Dendritic cell treated with granulocyte-macrophage colony-stimulating factor and Interleukin-4, amounts not matched to agents 40 ng/mL and 50 ng/mL, for 4 days (primary cell): ENCODE measurements around the gene ITPKB.

Source experiments
- H3K27ac Mint-ChIP-seq: one replicate; pipeline ENCODE4 v1.8.0; 2022; ENCODE audit warnings: mild to moderate bottlenecking, mixed read lengths
- H3K27me3 Mint-ChIP-seq: one replicate; pipeline ENCODE4 v1.8.0; 2022; ENCODE audit warnings: mild to moderate bottlenecking, mixed read lengths
- H3K36me3 Mint-ChIP-seq: one replicate; pipeline ENCODE4 v1.8.0; 2022; ENCODE audit warnings: low read depth, mixed read lengths
- H3K4me1 Mint-ChIP-seq: one replicate; pipeline ENCODE4 v1.8.0; 2022; ENCODE audit warnings: low read depth, mixed read lengths
- H3K4me3 Mint-ChIP-seq: one replicate; pipeline ENCODE4 v1.8.0; 2022; ENCODE audit warnings: mild to moderate bottlenecking, moderate library complexity, mixed read lengths
- H3K9me3 Mint-ChIP-seq: one replicate; pipeline ENCODE4 v1.8.0; 2022; ENCODE audit warnings: mixed read lengths
- intact Hi-C: fragments of 100-400 bp; cut with micrococcal nuclease; formaldehyde crosslinking; loops from one replicate; pipeline ENCODE4 v1.15.0; 2022

ITPKB gene

DNA sequence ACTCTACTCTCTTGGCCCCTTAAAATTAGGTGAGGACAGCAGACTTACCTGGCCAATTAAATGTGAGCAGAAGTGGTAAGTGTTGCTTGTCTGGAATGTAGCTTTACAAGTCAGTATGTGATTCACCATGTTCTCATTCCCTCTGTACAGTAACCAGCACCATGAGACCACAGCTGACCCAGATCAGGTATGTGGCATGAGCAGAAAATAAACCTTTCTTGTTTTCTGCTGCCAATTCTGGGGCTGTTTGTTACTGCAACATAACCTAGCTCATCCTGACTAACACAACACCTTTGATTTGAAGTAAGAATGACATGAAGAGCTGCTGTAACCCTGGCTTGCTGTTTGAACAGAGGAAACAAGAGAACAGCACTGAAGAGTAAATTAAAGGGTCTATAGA, 24.9 kb downstream of the ITPKB start:
- peaks cover 21% of the 10 kb centered on the region for H3K36me3 Mint-ChIP-seq
- peak overlapping the region; percentile 35 for H3K27ac Mint-ChIP-seq
- no peaks in the 10 kb centered on the region for H3K27me3 Mint-ChIP-seq
- intact Hi-C loops: no loop called here
- H3K4me1 Mint-ChIP-seq: peaks cover 61% of the 10 kb centered on the region
- H3K4me3 Mint-ChIP-seq: no peak overlapping the region
- peaks cover 7% of the 10 kb centered on the region for H3K9me3 Mint-ChIP-seq

- Mint-ChIP-seq H3K4me1 (peaks cover 68% of the 10 kb centered on the region), H3K36me3 (peaks cover 27% of the 10 kb centered on the region), H3K27ac (no peak overlapping the region), H3K9me3 (peaks cover 7% of the 10 kb centered on the region), H3K27me3 (no peaks in the 10 kb centered on the region), H3K4me3 (no peak overlapping the region)
- intact Hi-C loops: no loop called here
Observed at GRCh38 chr1:226712742-226713419, 26.2 kb downstream of the ITPKB start.

DNA sequence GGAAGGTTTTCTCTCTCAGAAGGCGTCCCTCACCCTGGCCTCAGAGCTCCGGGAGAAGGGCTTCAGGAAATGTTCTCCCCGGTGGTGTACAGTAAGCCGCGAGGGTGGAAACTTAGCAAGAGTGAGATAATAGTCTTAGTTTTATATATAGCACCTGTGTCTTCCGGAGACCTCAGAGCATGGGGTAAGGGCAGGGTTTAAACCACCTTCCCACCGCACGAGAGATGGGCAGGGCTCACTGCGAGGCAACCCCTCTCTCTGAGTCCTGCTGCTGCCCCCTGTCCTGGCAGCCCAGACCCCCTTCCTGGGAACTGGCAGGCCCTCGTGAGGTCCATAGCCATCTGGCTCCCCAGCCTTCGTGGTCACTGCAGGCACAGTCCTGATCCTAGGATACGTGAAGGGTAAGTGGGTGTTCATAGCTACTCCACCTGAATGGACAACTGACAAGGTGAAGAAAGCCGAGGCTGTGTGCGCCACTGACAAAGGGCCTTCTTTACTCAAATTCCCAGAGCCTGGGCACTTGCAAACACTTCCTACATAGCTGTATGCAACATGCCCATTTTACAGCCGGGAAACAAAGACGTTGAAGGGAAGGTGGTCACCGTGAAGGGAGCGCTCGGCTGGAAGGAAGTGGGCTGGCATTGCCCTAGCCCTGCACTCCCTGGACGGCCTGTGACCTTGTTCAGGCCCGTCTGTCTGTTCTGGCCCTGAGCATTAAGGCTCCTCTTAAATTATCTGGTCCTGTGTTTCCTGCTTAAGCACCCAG, 26.9 kb downstream of the ITPKB start:
- intact Hi-C loops: no loop called here
- H3K27ac Mint-ChIP-seq: no peak overlapping the region
- H3K4me1 Mint-ChIP-seq: peaks cover 61% of the 10 kb centered on the region
- peaks cover 33% of the 10 kb centered on the region for H3K36me3 Mint-ChIP-seq
- H3K9me3 Mint-ChIP-seq: peaks cover 7% of the 10 kb centered on the region
- H3K4me3 Mint-ChIP-seq: no peak overlapping the region
- no peaks in the 10 kb centered on the region for H3K27me3 Mint-ChIP-seq

DNA sequence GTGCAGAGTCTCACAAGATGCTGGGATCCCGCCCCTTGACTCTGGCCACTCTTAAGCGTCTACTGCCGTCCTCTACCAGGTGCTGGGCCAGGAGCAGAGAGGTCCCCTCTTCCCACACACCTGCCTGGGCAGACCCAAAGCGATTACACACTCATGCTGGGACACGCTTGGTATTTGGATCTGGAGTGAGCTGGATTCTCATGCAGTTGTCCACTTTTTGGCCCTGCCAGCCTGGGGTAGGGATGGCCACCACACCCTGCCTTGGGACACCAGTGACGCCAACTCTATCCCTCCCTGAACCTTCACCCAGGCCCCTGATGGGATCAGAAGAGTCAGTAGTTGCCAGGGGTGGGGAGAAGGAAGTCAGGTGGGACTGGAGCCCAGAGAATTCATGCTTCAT, 28.6 kb downstream of the ITPKB start:
- Mint-ChIP-seq H3K36me3 (peaks cover 40% of the 10 kb centered on the region), H3K9me3 (peaks cover 7% of the 10 kb centered on the region), H3K4me3 (no peak overlapping the region), H3K4me1 (peaks cover 54% of the 10 kb centered on the region), H3K27me3 (no peaks in the 10 kb centered on the region), H3K27ac (no peak overlapping the region)
- intact Hi-C loops: no loop called here

DNA sequence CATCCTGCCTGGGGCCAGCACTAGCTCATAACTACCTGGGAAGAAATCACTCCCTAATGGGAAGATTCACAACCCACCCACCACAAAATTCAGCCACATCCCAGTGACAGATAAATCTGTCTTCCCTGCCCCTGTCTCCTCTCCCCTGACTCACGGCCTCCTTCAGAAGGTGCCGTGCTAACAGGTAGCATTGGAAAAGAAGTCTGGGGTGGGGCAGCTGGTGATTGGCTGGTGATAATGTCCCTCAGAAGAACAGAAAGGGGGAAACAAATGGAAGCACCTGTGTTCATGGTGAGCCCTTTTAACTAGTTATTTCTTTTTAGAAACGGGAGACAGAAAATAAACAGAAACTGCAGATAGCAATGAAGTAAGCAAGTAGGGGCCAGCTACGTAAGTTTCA, 29.1 kb downstream of the ITPKB start:
- no peak overlapping the region for H3K4me3 Mint-ChIP-seq
- peaks cover 45% of the 10 kb centered on the region for H3K36me3 Mint-ChIP-seq
- intact Hi-C loops: no loop called here

DNA sequence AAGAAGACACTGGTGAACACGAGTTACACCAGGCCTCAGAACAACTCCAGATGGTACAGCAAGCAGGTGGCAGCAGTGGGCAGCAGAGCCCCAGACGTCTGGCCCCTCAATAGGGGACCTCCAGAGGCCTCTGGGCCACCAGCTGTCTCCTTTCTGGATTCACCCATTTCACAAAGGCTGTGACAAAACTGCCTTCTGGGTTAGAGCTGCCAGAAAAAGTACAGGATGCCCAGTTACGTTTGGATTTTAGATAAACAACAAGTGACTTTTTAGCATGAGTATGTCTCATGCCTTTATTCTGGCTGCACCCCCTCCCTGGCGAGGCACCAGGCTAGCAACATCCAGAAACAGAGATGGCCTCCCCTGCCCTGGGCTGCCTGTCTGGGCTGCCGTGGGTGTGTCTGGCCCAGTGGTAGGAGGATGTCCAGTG, 30.1 kb downstream of the ITPKB start:
- no peak overlapping the region for H3K4me3 Mint-ChIP-seq
- no peaks in the 10 kb centered on the region for H3K27me3 Mint-ChIP-seq
- intact Hi-C loops: no loop called here
- H3K27ac Mint-ChIP-seq: peak overlapping the region; percentile 62
- peaks cover 54% of the 10 kb centered on the region for H3K4me1 Mint-ChIP-seq
- H3K9me3 Mint-ChIP-seq: no peaks in the 10 kb centered on the region
- peaks cover 37% of the 10 kb centered on the region for H3K36me3 Mint-ChIP-seq

More for the DNA sequence above, 29.1 kb downstream of the ITPKB start:
- H3K27ac Mint-ChIP-seq: peak overlapping the region; percentile 62
- H3K4me1 Mint-ChIP-seq: peaks cover 54% of the 10 kb centered on the region
- H3K27me3 Mint-ChIP-seq: no peaks in the 10 kb centered on the region
- peaks cover 7% of the 10 kb centered on the region for H3K9me3 Mint-ChIP-seq

DNA sequence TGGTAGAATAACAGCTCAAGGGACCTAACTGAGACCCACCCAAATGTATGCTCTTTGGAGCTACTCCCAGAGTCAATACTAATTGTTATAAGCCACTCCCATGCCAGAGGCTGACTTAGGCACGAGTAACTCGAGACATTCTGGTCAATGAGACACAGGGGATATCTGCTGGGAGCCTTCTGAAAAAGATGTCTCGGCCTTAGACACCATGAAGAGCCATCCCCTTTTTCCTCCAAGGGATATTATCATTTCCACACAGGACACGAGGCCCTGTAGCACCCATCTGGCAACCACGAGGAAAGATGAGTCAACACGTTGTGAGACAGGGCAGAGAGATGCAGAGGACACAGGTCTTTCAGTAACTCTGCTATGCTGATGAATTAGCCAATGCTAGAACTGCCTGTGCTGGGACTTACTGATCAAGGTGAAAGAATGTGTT, 30.7 kb downstream of the ITPKB start:
- intact Hi-C loops: no loop called here
- no peak overlapping the region for H3K4me3 Mint-ChIP-seq
- no peaks in the 10 kb centered on the region for H3K27me3 Mint-ChIP-seq
- H3K9me3 Mint-ChIP-seq: no peaks in the 10 kb centered on the region
- H3K27ac Mint-ChIP-seq: peak overlapping the region; percentile 54
- peaks cover 50% of the 10 kb centered on the region for H3K4me1 Mint-ChIP-seq
- H3K36me3 Mint-ChIP-seq: peaks cover 31% of the 10 kb centered on the region

DNA sequence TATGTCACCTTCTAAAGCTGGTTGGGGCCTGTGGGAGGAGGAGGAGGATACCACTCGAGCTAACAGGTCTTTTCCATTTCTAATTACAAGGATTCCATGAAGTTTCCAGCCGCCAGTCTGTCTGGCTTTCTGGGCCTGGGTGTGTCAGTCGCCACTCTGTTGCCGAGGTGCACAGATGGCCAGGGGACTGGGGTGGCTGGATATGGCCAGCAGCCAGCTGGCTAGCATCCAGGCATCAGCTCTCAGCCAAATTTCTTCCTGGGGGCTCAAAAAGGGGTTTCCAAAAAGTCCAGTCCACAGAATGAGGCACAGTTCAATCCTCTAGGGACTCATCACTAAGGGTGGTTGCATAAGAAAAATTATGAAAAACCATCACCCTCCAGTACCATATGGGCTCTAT, 32.4 kb downstream of the ITPKB start:
- H3K27ac Mint-ChIP-seq: no peak overlapping the region
- H3K27me3 Mint-ChIP-seq: no peaks in the 10 kb centered on the region
- intact Hi-C loops: no loop called here
- H3K4me3 Mint-ChIP-seq: no peak overlapping the region
- H3K36me3 Mint-ChIP-seq: peaks cover 25% of the 10 kb centered on the region
- H3K9me3 Mint-ChIP-seq: no peaks in the 10 kb centered on the region
- H3K4me1 Mint-ChIP-seq: peaks cover 48% of the 10 kb centered on the region

DNA sequence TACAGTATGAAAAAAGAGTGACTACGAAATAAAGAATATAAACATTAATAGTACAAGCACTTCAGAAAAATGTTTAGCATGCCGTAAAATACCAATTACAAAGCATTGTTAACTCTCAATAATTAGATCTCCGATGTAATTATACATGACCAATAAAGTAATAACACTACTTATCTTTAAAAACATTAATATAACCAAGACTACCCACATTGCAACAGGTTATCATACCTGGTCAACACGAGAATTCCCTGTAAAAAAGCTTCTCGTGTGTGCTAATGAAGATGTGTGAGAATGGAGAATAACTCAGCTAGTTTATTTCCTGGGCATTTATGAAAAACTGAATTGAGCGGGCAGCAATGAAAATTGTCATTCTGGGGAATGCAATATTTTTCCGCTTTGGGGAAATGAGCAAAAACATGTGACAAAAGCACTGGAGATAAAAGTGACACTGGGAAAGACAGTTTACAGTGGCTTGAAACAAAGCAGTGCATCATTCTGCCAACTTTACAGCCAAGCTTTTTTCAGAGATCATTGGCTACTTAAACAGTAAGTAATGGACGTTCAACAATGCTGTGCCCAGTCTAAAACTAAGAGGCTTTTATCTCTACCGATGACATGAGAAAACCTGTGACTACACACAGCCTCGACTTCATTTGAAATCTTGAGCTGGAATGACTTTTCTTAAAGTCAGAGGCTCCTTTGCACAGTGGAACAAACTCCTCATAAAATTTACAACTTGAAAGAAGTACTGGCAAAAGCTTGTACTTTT, 34.7 kb downstream of the ITPKB start:
- H3K4me1 Mint-ChIP-seq: peaks cover 34% of the 10 kb centered on the region
- intact Hi-C loops: loop anchor here (5.0 kb wide), 3 partner anchors 33 to 123 kb away; partner anchors contain the start of gene ITPKB
- H3K9me3 Mint-ChIP-seq: no peaks in the 10 kb centered on the region
- H3K36me3 Mint-ChIP-seq: peaks cover 28% of the 10 kb centered on the region
- no peaks in the 10 kb centered on the region for H3K27me3 Mint-ChIP-seq
- H3K4me3 Mint-ChIP-seq: no peak overlapping the region
- H3K27ac Mint-ChIP-seq: peak overlapping the region; percentile 87

- peaks cover 25% of the 10 kb centered on the region for H3K4me1 Mint-ChIP-seq
- no peaks in the 10 kb centered on the region for H3K27me3 Mint-ChIP-seq
- H3K4me3 Mint-ChIP-seq: peak overlapping the region; percentile 72
- H3K9me3 Mint-ChIP-seq: no peaks in the 10 kb centered on the region
- H3K27ac Mint-ChIP-seq: peak overlapping the region; percentile 87
- peaks cover 29% of the 10 kb centered on the region for H3K36me3 Mint-ChIP-seq
- intact Hi-C loops: loop anchor here (2.0 to 5.0 kb wide), 4 partner anchors 28 to 124 kb away; partner anchors contain the start of gene ITPKB
Observed at GRCh38 chr1:226702957-226703831, 35.9 kb downstream of the ITPKB start.

- Mint-ChIP-seq H3K36me3 (peaks cover 25% of the 10 kb centered on the region), H3K4me1 (peaks cover 32% of the 10 kb centered on the region), H3K27me3 (no peaks in the 10 kb centered on the region), H3K4me3 (peak overlapping the region; percentile 72), H3K27ac (peak overlapping the region; percentile 87), H3K9me3 (no peaks in the 10 kb centered on the region)
- intact Hi-C loops: loop anchor here (2.0 to 5.0 kb wide), 4 partner anchors 28 to 125 kb away; partner anchors contain the start of gene ITPKB
Observed at GRCh38 chr1:226702318-226702956, 36.6 kb downstream of the ITPKB start.

GRCh38 chr1:226700861-226701260, 38.2 kb downstream of the ITPKB start:
- no peaks in the 10 kb centered on the region for H3K27me3 Mint-ChIP-seq
- intact Hi-C loops: loop anchor here (5.0 kb wide), 3 partner anchors 36 to 126 kb away; partner anchors contain the start of gene ITPKB
- no peak overlapping the region for H3K27ac Mint-ChIP-seq
- peaks cover 42% of the 10 kb centered on the region for H3K4me1 Mint-ChIP-seq
- H3K4me3 Mint-ChIP-seq: no peak overlapping the region
- H3K9me3 Mint-ChIP-seq: no peaks in the 10 kb centered on the region
- H3K36me3 Mint-ChIP-seq: peaks cover 20% of the 10 kb centered on the region

GRCh38 chr1:226699166-226699565, 39.9 kb downstream of the ITPKB start:
- H3K27ac Mint-ChIP-seq: no peak overlapping the region
- H3K4me1 Mint-ChIP-seq: peaks cover 42% of the 10 kb centered on the region
- H3K27me3 Mint-ChIP-seq: no peaks in the 10 kb centered on the region
- H3K4me3 Mint-ChIP-seq: no peak overlapping the region
- intact Hi-C loops: no loop called here
- H3K9me3 Mint-ChIP-seq: no peaks in the 10 kb centered on the region
- H3K36me3 Mint-ChIP-seq: peaks cover 16% of the 10 kb centered on the region
